Measurements from ENCODE around the gene WFDC2. TPM values are rescaled to one million over a fixed set of nuclear protein-coding genes. Genes with fewer than 3 reads are reported as not detected.

The WFDC2 gene
- total and polyA plus RNA-seq, 2 of the 13 experiments (the other 11 are each of a cell fraction or from before 2014, with no cell fraction given): 0.33 TPM; not detected in 1

- no peak for TF ChIP-seq ARNT (IDR thresholded peaks at IDR 0.05)
- TF ChIP-seq, protein P1, sequence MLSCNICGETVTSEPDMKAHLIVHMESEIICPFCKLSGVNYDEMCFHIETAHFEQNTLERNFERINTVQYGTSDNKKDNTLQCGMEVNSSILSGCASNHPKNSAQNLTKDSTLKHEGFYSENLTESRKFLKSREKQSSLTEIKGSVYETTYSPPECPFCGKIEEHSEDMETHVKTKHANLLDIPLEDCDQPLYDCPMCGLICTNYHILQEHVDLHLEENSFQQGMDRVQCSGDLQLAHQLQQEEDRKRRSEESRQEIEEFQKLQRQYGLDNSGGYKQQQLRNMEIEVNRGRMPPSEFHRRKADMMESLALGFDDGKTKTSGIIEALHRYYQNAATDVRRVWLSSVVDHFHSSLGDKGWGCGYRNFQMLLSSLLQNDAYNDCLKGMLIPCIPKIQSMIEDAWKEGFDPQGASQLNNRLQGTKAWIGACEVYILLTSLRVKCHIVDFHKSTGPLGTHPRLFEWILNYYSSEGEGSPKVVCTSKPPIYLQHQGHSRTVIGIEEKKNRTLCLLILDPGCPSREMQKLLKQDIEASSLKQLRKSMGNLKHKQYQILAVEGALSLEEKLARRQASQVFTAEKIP (CRISPR knock-in tag; IDR thresholded peaks at IDR 0.05; ENCODE audit: borderline replicate concordance): no peak
- TF ChIP-seq ZNF672 (CRISPR knock-in tag; IDR thresholded peaks at IDR 0.05): no peak
- TF ChIP-seq GABPB1 (CRISPR knock-in tag; IDR thresholded peaks at IDR 0.05): peak; percentile 67; the same call in 1 of the 2 replicates
- no peak for TF ChIP-seq PBX3 (CRISPR knock-in tag; IDR thresholded peaks at IDR 0.05; ENCODE audit: borderline replicate concordance)
- TF ChIP-seq NCOA1 (CRISPR knock-in tag; IDR thresholded peaks at IDR 0.05): no peak
- TF ChIP-seq ATAD3A (CRISPR knock-in tag; IDR thresholded peaks at IDR 0.05): no peak
- TF ChIP-seq, protein P2, sequence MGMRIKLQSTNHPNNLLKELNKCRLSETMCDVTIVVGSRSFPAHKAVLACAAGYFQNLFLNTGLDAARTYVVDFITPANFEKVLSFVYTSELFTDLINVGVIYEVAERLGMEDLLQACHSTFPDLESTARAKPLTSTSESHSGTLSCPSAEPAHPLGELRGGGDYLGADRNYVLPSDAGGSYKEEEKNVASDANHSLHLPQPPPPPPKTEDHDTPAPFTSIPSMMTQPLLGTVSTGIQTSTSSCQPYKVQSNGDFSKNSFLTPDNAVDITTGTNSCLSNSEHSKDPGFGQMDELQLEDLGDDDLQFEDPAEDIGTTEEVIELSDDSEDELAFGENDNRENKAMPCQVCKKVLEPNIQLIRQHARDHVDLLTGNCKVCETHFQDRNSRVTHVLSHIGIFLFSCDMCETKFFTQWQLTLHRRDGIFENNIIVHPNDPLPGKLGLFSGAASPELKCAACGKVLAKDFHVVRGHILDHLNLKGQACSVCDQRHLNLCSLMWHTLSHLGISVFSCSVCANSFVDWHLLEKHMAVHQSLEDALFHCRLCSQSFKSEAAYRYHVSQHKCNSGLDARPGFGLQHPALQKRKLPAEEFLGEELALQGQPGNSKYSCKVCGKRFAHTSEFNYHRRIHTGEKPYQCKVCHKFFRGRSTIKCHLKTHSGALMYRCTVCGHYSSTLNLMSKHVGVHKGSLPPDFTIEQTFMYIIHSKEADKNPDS (CRISPR knock-in tag; IDR thresholded peaks at IDR 0.05): no peak
- no peak for TF ChIP-seq TEAD3 (CRISPR knock-in tag; optimal IDR thresholded peaks at IDR 0.05; ENCODE audit: borderline replicate concordance)
- no peak for TF ChIP-seq CHCHD3 (CRISPR knock-in tag; IDR thresholded peaks at IDR 0.05)
- no peak for TF ChIP-seq KLF6 (CRISPR knock-in tag; IDR thresholded peaks at IDR 0.05)
- TF ChIP-seq, protein P3, sequence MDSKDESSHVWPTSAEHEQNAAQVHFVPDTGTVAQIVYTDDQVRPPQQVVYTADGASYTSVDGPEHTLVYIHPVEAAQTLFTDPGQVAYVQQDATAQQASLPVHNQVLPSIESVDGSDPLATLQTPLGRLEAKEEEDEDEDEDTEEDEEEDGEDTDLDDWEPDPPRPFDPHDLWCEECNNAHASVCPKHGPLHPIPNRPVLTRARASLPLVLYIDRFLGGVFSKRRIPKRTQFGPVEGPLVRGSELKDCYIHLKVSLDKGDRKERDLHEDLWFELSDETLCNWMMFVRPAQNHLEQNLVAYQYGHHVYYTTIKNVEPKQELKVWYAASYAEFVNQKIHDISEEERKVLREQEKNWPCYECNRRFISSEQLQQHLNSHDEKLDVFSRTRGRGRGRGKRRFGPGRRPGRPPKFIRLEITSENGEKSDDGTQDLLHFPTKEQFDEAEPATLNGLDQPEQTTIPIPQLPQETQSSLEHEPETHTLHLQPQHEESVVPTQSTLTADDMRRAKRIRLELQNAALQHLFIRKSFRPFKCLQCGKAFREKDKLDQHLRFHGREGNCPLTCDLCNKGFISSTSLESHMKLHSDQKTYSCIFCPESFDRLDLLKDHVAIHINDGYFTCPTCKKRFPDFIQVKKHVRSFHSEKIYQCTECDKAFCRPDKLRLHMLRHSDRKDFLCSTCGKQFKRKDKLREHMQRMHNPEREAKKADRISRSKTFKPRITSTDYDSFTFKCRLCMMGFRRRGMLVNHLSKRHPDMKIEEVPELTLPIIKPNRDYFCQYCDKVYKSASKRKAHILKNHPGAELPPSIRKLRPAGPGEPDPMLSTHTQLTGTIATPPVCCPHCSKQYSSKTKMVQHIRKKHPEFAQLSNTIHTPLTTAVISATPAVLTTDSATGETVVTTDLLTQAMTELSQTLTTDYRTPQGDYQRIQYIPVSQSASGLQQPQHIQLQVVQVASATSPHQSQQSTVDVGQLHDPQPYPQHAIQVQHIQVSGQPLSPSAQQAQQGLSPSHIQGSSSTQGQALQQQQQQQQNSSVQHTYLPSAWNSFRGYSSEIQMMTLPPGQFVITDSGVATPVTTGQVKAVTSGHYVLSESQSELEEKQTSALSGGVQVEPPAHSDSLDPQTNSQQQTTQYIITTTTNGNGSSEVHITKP (CRISPR knock-in tag; IDR thresholded peaks at IDR 0.05; ENCODE audit: low read depth): no peak
- TF ChIP-seq MED13 (CRISPR knock-in tag; IDR thresholded peaks at IDR 0.05): no peak
- TF ChIP-seq ZNF709 (CRISPR knock-in tag; IDR thresholded peaks at IDR 0.05): no peak
- no peak for TF ChIP-seq KDM1A (CRISPR knock-in tag; IDR thresholded peaks at IDR 0.05)
- no peak for TF ChIP-seq ZNF629 (CRISPR knock-in tag; conservative IDR thresholded peaks at IDR 0.05)
- no peak for TF ChIP-seq MEF2D (CRISPR knock-in tag; IDR thresholded peaks at IDR 0.05)
- no peak for TF ChIP-seq BRCA1 (CRISPR knock-in tag; IDR thresholded peaks at IDR 0.05)
- TF ChIP-seq, protein P4, sequence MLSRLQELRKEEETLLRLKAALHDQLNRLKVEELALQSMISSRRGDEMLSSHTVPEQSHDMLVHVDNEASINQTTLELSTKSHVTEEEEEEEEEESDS (CRISPR knock-in tag; IDR thresholded peaks at IDR 0.05; ENCODE audit: borderline replicate concordance): no peak
- TF ChIP-seq DRAP1 (CRISPR knock-in tag; IDR thresholded peaks at IDR 0.05): no peak
- no peak for TF ChIP-seq ZNF766 (CRISPR knock-in tag; IDR thresholded peaks at IDR 0.05; ENCODE audit: borderline replicate concordance)
- no peak for TF ChIP-seq IKZF1 (IDR thresholded peaks at IDR 0.05)
- no peak for TF ChIP-seq ZFP82 (CRISPR knock-in tag; IDR thresholded peaks at IDR 0.05; ENCODE audit: borderline replicate concordance)
Observed at GRCh38 chr20:45470262-45470931, 844 bp downstream of the WFDC2 start (continued).

All from HepG2 (cell line).